GM19397 (cell line): ENCODE data around the gene TNS1.

ENCODE experiments used
- ATAC-seq: cut with Tn5 transposase; IDR thresholded peaks from one replicate; pipeline ENCODE4 v1.9.1; 2021; ENCODE audit warnings: mild to moderate bottlenecking, moderate library complexity; ENCODE audit not compliant: unreplicated experiment

The TNS1 gene

DNA sequence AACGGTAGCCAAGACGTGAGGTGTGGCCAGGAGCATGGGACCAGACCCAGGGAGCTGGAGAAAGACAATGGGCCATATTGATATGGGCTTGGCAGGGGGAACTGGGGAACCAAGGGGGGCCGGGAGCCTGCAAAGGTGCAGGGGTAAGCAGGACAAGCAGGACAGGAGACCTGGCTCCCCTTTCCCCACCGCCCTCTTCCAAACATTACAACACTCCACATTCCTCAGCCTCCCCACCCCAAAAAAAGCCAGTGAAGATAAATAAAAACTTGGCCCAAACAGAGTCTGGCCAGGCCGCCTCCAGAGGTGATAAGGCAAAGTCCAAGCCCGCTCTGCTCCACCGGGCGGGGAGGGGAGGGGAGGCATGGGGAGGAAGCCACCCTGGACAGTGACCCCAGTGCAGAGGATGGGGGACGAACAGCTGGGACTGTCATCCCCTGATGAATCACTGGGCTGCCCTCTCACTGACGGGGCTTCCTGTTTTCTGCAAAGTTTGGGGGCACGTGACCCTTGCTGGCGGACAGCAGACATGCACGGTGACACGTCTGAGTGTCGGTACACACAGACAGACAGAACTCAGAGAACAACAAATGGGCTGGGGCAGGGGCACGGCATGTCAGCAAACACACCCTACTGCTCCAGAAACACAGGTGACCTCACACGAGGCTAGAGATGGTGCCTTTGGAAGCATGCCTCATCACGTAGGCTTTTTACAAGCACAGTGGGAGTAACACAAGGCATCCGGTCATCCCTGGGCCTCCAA lies 100.2 kb downstream of the TNS1 start:
- ATAC-seq, result no peak

DNA sequence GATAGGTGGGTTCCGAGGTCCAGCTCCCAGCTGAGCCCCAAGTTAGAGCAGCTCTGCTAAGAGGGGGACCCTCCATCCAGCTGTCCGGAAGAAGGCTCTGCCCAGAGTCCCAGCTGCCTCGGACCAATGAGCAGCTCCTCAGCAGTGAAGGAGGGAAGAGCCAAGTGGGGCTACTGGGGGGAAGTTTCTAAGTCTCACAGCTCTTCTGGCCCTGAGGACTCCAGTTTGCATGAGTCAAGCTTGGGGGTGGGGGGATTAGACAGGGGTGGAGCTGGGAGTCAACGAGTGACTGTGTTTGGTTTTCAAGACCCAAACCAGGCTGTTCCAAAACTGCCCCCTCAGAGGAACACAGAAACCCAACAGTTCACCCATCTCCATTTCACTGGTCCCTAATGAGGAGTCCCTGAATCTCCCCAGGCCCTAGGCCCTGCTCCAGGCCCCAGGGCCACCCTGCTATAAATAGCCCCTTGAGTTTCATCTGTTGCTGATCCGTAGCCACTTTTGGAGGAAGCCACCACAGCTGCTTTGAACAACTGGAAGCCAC lies 100.9 kb downstream of the TNS1 start:
- no peak for ATAC-seq

DNA sequence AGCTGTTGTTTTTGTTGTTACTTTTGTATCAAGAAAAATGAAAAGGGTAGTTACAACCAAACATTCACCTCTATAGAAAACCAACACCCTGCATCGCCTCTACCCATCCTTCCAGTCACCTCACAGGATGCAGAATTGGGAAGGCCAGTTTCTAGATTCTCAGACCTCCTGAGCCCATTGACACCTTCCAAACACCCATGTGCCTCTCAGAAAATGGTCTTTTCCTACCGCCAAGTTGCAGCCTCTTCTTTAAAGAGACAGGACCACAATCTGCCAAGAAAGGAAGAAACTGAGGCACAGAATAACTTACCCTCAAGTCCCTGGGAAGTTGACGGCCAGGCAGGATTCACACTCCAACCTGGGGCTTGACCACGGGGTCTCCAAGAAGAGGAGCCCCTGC lies 101.4 kb downstream of the TNS1 start:
- ATAC-seq, result no peak

DNA sequence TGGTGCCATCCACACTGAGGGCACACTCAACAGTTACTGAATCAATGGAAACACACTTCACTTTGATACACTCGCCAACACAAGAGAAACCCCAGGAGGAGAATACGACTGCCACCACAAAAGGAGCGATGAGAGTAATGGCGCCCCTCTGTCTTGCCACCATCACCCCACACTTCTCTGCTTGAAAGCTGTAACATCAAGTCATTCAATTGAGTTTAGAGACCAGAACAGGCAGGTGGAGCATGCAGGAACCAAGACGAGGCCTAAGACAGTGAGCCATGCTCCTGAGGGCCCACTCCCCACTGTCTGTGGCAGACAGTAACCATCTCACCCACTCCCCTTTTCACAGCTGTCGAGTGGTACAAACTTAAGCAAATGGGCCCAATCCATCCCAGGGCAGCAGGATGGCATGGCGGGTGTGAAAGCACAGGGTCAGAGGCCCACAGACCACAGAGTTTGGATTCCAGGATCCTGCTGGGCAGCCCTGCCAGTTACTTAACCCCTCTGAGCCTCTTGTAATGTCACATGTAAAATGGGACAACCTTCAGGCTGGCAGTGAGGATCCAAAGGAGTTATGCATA lies 101.9 kb downstream of the TNS1 start:
- no peak for ATAC-seq

DNA sequence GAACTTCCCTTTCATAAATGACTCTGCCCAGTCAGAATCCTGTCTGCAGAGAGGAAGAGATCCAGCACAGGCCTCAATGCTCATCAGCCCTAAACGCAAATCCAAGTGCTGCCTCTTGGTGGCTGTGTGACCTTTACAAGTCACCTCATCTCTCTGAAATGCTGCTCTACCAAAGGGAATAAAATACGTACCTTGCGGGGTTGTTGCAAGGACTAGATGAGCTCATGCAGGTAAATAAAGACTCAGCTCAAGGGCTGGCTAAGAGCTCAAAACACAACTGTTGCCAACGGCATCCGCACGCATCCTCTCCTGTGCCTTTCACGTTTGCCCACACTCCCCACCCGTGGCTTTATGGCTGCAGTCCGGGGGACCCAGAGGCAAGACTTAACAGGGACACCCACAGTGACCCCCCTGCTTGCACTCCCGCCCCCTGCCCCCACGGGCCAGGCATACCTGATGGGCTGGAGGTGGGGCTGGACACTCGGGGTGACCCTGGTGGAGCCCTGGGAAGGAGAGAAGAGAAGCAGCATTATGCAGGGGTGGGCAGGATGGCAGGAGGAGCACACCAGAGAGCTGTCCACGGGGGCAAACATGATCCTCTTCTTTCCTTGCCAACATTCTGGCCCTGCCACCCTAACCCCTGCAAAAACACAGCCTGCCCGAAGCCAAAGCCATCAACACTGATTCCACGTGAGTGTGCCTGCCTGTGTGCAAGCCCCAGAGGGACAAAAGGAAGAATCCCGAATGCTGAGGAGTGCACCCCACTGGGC lies 102.6 kb downstream of the TNS1 start:
- no peak for ATAC-seq

DNA sequence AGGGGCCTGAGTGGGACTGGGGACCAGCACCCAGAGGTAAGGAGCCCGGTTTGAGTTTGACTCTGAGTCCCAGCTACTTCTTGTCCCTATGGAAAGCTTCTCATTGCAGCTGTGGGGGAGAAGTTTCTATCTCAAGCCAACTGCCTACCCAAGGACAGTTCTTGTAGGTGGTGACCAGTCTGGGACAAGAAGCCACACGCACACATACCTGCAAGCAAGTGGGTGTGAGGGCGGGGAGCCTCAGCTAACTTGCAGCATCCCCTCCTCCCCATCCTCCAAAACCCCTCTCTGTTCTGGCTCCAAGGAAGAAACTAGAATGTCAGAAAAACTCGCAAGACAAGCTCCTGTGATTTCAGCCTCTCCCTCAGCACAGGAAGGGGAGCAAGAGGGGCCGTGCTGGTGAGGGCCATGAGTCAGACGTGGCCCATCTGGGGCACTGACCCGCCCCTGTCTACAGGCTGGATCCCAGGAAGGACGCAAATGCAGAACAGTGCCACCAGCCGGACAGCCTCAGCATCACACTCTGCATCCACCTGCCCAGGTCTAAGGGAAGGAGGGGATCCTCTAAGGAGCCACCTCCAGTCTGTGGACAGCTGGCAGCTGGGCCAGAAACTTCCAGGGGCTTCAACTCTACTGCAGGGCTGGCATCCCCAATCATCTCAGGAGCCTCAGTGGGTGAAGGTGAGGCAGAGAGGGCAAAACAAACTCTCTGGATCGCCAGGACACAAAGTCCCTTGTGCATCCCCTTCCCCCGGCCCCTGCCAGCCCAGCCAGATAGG lies 103.4 kb downstream of the TNS1 start:
- ATAC-seq, result no peak

DNA sequence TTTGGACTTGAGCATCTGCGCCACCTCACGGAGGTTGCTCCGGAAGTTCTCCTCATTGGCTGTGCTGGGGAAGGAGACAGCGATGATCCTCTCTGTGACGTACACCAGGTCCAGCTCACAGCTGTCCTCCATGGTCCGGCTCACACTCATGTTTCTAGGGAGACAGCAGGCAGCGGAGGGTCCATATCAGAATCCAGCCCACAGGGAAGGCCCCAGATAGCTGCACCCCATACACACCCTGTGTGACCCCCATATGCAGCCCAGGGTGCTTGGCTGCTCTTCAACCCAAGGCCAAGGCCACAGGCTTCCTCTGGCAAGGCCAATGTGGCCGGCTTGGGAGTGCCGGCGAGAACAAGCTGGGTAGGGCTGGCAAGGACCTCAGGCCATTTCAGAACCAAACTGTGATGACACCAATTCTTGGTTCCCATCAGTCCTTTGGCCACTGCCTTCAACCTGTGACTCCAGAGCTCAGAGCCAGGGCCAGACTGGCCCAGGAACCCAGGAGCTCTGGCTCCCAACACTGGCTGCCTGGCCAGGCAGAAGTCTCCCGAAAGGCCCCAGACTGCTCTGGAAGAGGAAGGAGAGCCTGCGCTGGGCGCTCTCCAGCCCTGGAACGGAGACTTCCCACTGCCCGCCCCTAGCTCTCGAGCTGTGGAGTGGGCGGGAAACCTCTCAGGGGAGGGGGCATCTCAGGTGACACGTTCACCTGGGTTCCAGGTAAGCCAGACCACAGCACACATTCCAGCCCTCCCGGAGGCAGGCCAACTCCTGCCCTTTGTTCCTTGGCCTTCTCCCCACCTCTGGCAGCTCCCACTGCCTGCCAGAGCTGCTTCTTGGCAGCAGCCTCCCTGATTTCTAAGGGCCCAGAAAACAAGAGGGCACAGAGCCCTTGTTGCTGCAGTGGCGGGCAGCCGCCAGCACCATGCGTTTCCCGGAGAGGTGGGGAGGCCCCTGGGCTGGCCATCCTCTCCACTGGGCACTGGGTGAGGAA lies 104.7 kb downstream of the TNS1 start:
- no peak for ATAC-seq

DNA sequence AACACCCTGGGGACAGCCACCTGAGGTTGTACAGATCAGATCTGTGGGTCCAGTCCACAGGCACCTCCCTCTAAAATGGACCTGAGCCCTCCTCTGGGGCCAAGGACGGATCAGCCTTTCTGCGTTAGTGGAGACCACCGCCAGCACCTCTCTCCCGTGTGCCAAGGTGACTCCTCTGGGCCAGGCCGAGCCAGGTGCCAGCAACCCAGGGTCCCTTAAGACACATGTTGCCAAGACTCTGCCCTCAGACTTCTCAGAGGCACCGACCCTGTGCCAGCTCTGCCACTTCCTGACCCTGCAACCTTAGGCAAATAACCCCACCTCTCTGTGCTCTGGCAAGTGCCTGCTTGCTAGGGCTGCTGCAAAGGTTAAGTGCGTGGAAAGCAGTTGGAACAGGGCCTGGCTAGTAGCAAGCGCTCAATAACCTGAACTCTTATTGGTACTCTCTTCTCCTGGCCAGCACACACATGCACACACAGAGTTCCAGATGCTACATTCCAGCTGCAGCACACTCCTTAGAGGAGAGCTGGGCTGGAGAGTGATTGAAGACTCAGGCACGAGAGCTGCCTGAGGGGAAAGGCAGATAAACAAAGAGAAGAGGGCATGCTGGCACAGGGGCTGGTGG lies 105.6 kb downstream of the TNS1 start:
- ATAC-seq, result no peak

DNA sequence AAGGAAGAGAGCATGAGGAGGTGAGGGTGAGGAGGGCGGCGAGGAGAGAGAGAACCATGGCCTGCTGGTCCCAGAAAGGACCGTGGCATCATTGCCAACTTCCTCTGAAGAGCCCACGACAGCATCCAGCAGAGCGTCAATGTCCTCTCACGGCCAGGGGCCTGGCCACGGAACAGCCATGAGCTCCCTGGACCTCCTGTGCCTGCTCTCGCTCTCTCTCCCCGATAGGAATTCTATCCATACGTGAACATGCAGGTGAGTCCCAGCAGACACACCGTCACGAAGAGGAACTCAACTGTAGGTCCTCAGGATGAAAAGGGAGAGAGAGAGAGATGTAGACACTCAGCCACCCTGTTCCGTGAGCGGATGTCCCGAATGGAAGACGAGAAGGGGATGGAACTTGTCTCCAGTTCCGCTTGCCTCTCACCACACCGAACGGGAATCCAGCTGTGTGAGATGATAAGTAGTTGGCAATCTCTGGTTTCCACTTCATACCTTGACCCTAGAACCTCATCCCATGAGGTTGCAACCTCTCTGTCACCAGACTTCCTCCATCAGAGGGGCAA lies 107.6 kb downstream of the TNS1 start:
- no peak for ATAC-seq

DNA sequence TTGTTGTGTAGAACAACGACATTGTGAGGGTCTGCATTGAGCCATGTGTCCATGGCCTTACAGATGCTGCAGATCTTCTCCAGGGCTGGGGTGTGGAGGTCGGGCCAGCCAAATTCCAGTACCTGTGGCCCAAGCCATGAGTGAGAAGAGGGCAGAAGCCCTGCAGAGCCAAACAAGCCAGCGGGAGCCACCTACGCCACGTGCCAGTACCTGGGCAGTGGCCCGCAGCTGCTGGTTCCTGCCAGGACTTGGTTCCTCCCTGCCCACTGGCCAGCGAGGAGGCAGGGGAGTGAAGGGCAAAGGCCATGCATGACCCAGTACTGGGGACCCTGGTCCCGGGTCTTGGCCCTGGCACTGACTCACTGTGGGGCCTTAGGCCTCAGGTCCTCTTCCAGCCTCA lies 109.4 kb downstream of the TNS1 start:
- ATAC-seq, result no peak

DNA sequence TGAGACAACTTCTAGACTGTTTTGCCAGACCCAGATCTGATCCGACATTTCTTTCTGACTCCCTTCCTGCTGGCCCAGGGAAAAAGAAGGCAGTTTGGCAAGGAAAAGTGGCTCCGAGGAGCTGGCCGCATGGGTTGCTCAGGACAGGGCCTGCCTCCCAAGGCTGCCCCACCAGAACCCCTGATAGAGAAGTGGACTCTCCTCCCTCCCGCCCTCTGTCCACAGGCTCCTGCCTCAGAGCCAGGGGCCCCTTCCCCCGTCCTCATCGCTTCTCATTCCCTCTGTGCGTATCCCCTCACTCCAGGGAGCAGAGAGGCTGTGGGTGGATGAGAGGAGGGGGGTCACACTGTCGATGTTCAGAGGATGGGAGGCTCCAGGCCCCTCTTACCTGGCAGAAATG lies 110.2 kb downstream of the TNS1 start:
- no peak for ATAC-seq

DNA sequence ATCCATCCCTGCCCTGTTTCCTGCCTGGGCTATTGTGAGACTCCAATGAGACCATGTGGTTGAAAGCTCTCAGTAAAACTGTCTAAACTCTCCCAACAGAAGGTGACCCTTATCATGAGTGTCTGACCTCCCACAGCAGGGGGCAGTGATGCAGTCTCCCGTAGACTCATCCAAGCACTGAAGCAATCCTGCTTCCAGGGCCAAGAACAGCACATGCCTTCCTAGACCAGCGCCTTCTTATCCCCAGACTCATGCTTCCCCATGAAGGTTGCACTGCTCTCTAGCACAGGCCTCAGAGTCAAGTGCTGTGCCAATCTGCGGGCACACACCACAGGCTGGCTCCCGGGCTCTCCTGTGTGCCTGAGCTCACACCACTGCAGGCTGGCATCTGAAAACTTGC lies 112.3 kb downstream of the TNS1 start:
- ATAC-seq, result no peak

DNA sequence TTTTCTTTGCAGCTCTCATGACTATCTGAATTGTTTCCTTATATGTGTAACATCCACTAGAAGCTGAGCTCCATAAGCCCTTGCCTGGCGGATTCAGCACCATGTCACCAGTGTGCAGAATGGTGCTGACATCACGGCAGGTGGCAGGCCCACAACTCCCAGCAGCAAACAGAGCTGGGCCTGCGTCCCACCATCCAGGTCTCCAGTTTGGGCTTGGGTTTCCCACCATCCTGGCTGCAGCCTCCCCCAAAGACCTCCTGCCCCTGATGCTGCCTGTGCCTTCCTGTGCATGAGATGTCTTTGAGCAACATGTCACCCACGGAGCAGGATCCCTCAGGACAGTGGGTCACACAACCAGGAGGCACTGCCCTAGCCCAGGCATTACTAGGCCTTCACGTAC lies 113.1 kb downstream of the TNS1 start:
- no peak for ATAC-seq

DNA sequence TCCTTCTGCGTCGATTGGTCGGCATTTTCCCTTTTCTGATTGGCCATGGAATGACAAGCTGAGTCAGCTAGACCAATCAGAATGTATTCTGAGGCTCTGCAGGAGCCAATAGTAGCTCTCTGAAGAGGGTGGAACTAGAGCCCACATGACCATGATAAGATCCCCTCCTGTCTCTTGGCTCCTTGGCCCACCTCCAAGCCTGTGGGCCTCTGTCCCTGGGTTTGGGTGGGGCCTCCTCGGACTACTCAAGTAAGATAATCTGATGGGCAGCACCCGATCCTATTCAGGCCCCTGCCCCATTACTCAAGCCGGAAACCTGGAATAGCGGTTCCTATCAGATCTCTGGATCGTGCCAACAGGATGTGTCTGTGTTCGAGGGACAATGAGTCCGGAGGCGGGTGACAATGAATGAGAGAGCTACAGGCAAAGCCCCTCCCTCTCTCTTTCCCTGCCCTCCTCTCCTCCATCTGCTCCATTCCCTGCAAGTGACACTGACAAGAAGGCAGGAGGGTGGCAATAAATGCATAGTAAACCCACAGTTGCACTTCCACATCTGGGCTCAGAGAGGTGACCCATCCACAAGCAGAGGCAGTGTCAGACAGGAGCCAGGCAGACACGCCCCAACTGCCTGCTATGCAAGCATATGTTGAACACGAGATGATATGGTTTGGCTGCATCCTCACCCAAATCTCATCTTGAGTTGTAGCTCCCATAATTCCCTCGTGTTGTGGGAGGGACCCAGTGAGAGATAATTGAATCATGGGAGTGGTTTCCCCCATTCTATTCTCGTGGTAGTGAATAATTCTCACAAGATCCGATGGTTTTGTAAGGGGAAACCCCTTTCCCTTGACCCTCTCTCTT lies 114.7 kb downstream of the TNS1 start:
- no peak for ATAC-seq

DNA sequence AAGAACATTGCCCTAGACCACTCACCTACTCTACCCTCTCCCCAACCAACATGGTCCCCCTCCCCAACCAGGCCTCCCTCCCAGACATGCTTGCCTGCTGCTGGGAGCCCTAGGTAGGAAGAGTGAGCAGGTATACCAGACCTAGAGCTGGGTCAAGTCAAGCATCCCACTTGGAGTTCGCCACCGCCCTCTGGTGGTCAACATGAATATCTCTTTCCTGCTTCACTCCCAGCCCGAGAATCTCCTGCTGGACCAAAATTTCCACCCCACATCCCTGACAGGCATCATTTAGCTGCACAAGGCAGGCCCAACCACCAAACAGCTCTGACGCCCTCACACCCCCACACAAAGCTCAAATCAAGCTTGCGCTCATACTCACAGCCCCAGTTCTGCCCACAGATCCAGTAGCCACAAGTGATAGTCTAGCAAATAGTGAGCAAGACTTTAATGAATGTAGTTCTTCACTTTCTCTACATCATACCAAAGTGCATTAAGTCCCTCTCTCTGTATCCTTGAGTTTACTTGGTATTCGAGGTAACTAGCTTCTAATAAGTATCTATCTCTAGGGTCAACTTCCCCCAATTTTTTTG lies 116.0 kb downstream of the TNS1 start:
- no peak for ATAC-seq

DNA sequence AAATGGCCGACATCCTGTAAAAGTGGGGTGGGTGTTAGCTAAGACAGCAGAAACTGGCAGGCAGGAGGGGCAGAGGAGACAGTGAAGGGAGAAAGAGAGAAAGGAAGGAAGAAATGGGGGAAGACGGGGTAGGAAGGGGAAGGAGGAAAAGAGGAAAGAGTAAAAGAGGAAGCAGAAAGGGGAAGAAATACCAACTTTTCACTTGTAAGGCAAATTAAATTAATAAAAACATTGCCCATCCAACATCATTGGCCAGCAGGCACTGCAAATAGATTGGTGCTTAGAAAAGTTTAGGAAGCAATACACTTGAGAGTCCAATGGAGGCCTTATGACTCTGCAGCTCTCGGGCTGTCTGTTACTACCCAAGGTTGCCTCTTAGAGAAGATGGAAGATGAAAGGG lies 116.7 kb downstream of the TNS1 start:
- no peak for ATAC-seq

DNA sequence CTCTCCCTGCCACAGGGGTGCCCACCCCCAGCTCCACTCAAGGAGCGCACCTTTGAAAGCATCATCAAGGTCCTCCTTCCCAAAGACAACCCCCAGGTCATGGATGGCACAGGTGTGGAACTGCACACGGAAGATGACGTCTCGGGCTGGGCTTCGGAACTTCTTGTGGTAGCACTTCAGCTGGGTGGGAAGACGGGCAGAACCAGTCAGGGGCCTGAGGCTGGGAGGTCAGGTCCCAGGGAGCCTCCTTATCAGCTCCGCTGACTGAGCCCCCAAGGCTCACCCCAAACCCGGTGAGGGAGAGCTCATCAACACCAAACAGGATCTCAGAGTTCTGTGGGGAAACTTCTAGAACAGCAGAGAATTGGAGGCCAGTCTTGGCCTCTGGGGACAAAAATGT lies 117.8 kb downstream of the TNS1 start:
- ATAC-seq, result no peak

DNA sequence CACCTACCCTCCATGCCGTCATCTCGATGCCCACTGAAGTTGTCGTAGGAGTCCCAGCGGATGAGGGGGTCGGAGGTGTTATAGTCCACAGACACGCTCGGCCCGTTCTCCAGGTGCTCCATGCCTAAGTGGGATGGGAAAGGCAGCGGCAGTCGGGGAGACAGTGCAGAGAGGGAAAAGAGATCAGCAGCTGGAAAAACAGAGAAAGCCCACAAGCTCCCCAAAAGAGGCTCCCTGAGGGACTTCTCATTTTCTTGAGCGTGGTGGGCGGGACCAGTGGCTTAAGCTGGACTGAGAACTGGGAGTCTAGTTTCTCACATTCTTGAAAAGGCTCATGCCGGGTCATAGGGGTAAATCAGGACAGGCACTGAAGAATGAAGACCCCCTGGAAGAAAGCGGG lies 121.9 kb downstream of the TNS1 start:
- ATAC-seq, result no peak
